Skeletal muscle tissue (tissue), 4 donors: ENCODE measurements around the gene CD101. TPM values are rescaled to one million over a fixed set of nuclear protein-coding genes. Genes with fewer than 3 reads are reported as not detected.

Experiments used
- H3K27ac ChIP-seq: one replicate; pipeline ENCODE4 v1.7.0; 2013; ENCODE audit warnings: mild to moderate bottlenecking, low read depth, low read length, inconsistent platforms
- H3K27me3 ChIP-seq, 3 donors: one replicate each; pipeline ENCODE4 v1.7.0; 2013; ENCODE audit warnings: low read length in 3 of 3; ENCODE audit not compliant: control insufficient read depth in 3 of 3, insufficient read depth in 3 of 3
- H3K36me3 ChIP-seq, 3 donors: one replicate each; pipeline ENCODE4 v1.7.0; 2013; ENCODE audit warnings: low read length in 3 of 3; ENCODE audit not compliant: control insufficient read depth in 3 of 3, insufficient read depth in 3 of 3
- H3K4me1 ChIP-seq, 3 donors: one replicate each; pipeline ENCODE4 v1.7.0; 2013; ENCODE audit warnings: low read length in 3 of 3, mild to moderate bottlenecking in 3 of 3; ENCODE audit not compliant: control insufficient read depth in 3 of 3, insufficient read depth in 3 of 3
- H3K4me3 ChIP-seq, 3 donors: one replicate each; pipeline ENCODE4 v1.7.0; 2013; ENCODE audit warnings: low read length in 3 of 3
- H3K9ac ChIP-seq, 3 donors: one replicate each; pipeline ENCODE4 v1.7.0; 2013; ENCODE audit warnings: low read length in 3 of 3, mild to moderate bottlenecking in 3 of 3, moderate library complexity in 2 of 3, low read depth in 1 of 3
- H3K9me3 ChIP-seq, 3 donors: one replicate each; pipeline ENCODE4 v1.7.0; 2013; ENCODE audit warnings: low read length in 3 of 3; ENCODE audit not compliant: control insufficient read depth in 3 of 3
- total RNA-seq: library from RNA; depleted of rRNA; stranded (reverse); fragments of >200 nt; gene quantifications from one replicate; pipeline ENCODE4 v1.2.3, GENCODE V29; 2014
- donor health status: Osteomylitis.

CD101 gene
- total RNA-seq, 1 donor from 2014 or later = 2.1 TPM

GRCh38 chr1:117010310-117010969 lies 8.9 kb downstream of the CD101 start:
- no peak overlapping the region for H3K4me3 ChIP-seq
- no peaks in the 10 kb centered on the region for H3K36me3 ChIP-seq
- H3K9ac ChIP-seq = no peak overlapping the region

GRCh38 chr1:117011334-117011733 lies 9.8 kb downstream of the CD101 start:
- no peak overlapping the region for H3K27ac ChIP-seq
- no peaks in the 10 kb centered on the region for H3K4me1 ChIP-seq
- H3K27me3 ChIP-seq = no peaks in the 10 kb centered on the region
- H3K4me3 ChIP-seq = no peak overlapping the region
- H3K9ac ChIP-seq = no peak overlapping the region
- H3K36me3 ChIP-seq = no peaks in the 10 kb centered on the region
- no peaks in the 10 kb centered on the region for H3K9me3 ChIP-seq

More at GRCh38 chr1:117010310-117010969, 8.9 kb downstream of the CD101 start:
- no peaks in the 10 kb centered on the region for H3K4me1 ChIP-seq
- no peak overlapping the region for H3K27ac ChIP-seq
- H3K9me3 ChIP-seq = no peaks in the 10 kb centered on the region
- no peaks in the 10 kb centered on the region for H3K27me3 ChIP-seq

- H3K4me1 ChIP-seq = no peaks in the 10 kb centered on the region
- no peak overlapping the region for H3K9ac ChIP-seq
- H3K27ac ChIP-seq = no peak overlapping the region
- no peaks in the 10 kb centered on the region for H3K9me3 ChIP-seq
- H3K36me3 ChIP-seq = no peaks in the 10 kb centered on the region
- peaks cover 0 to 3% (median 0%) of the 10 kb centered on the region in 3 donors for H3K27me3 ChIP-seq
- H3K4me3 ChIP-seq = no peak overlapping the region
Measured at GRCh38 chr1:117013309-117013858, 11.8 kb downstream of the CD101 start.

- H3K4me1 ChIP-seq = no peaks in the 10 kb centered on the region
- peaks cover 0 to 3% (median 0%) of the 10 kb centered on the region in 3 donors for H3K27me3 ChIP-seq
- H3K36me3 ChIP-seq = no peaks in the 10 kb centered on the region
Measured at GRCh38 chr1:117014209-117014608, 12.6 kb downstream of the CD101 start.

GRCh38 chr1:117015724-117016123 lies 14.2 kb downstream of the CD101 start:
- no peak overlapping the region for H3K27ac ChIP-seq
- no peak overlapping the region for H3K4me3 ChIP-seq
- H3K9me3 ChIP-seq = no peaks in the 10 kb centered on the region
- no peak overlapping the region for H3K9ac ChIP-seq
- H3K36me3 ChIP-seq = no peaks in the 10 kb centered on the region
- H3K4me1 ChIP-seq = no peaks in the 10 kb centered on the region
- H3K27me3 ChIP-seq = peaks cover 0 to 3% (median 0%) of the 10 kb centered on the region in 3 donors

More at GRCh38 chr1:117014209-117014608, 12.6 kb downstream of the CD101 start:
- Histone ChIP-seq H3K27ac (no peak overlapping the region), H3K9me3 (no peaks in the 10 kb centered on the region), H3K4me3 (no peak overlapping the region), H3K9ac (no peak overlapping the region)

- Histone ChIP-seq H3K4me1 (no peaks in the 10 kb centered on the region), H3K9me3 (no peaks in the 10 kb centered on the region), H3K36me3 (no peaks in the 10 kb centered on the region), H3K27me3 (peaks cover 0 to 3% (median 0%) of the 10 kb centered on the region in 3 donors), H3K27ac (no peak overlapping the region), H3K4me3 (no peak overlapping the region), H3K9ac (no peak overlapping the region)
Measured at GRCh38 chr1:117017062-117017461, 15.5 kb downstream of the CD101 start.

GRCh38 chr1:117017648-117018047 lies 16.1 kb downstream of the CD101 start:
- H3K9me3 ChIP-seq = no peaks in the 10 kb centered on the region
- no peaks in the 10 kb centered on the region for H3K36me3 ChIP-seq
- H3K27ac ChIP-seq = no peak overlapping the region
- H3K4me3 ChIP-seq = no peak overlapping the region
- H3K27me3 ChIP-seq = peaks cover 0 to 3% (median 0%) of the 10 kb centered on the region in 3 donors
- H3K9ac ChIP-seq = no peak overlapping the region
- no peaks in the 10 kb centered on the region for H3K4me1 ChIP-seq

- no peaks in the 10 kb centered on the region for H3K9me3 ChIP-seq
- H3K27me3 ChIP-seq = peaks cover 0 to 3% (median 0%) of the 10 kb centered on the region in 3 donors
Measured at GRCh38 chr1:117020526-117021156, 19.1 kb downstream of the CD101 start.

GRCh38 chr1:117022114-117022513 lies 20.6 kb downstream of the CD101 start:
- H3K4me1 ChIP-seq = peaks cover 0 to 6% (median 0%) of the 10 kb centered on the region in 3 donors
- H3K4me3 ChIP-seq = no peak overlapping the region
- H3K27me3 ChIP-seq = peaks cover 0 to under 1% (median 0%) of the 10 kb centered on the region in 3 donors
- H3K9ac ChIP-seq = no peak overlapping the region
- H3K27ac ChIP-seq = no peak overlapping the region
- H3K36me3 ChIP-seq = no peaks in the 10 kb centered on the region
- no peaks in the 10 kb centered on the region for H3K9me3 ChIP-seq

More at GRCh38 chr1:117020526-117021156, 19.1 kb downstream of the CD101 start:
- Histone ChIP-seq H3K27ac (no peak overlapping the region), H3K4me1 (no peaks in the 10 kb centered on the region), H3K36me3 (no peaks in the 10 kb centered on the region), H3K9ac (no peak overlapping the region), H3K4me3 (no peak overlapping the region)

- H3K9me3 ChIP-seq = no peaks in the 10 kb centered on the region
- H3K36me3 ChIP-seq = no peaks in the 10 kb centered on the region
- no peaks in the 10 kb centered on the region for H3K27me3 ChIP-seq
- H3K4me3 ChIP-seq = no peak overlapping the region
- H3K27ac ChIP-seq = no peak overlapping the region
- no peak overlapping the region for H3K9ac ChIP-seq
- H3K4me1 ChIP-seq = peaks cover 0 to 6% (median 0%) of the 10 kb centered on the region in 3 donors
Measured at GRCh38 chr1:117025568-117025967, 24.0 kb downstream of the CD101 start.
